HCT116 (cell line): ENCODE measurements around the gene GNG7.

Experiments used
- CEBPB ChIP-seq: IDR thresholded peaks from 2 replicates; pipeline ENCODE4 v1.6.1; 2012; ENCODE audit warnings: low read depth
- RAD21 ChIP-seq: IDR thresholded peaks from 2 replicates; pipeline ENCODE4 v1.6.1; 2012; ENCODE audit warnings: low read depth, mild to moderate bottlenecking
- SIN3A ChIP-seq: IDR thresholded peaks from 2 replicates; pipeline ENCODE4 v1.6.1; 2012; ENCODE audit warnings: low read depth
- ZNF274 ChIP-seq: fragments of 200-500 bp; sonication (Bioruptor generic); IDR thresholded peaks from 2 replicates; pipeline ENCODE4 v1.6.1; 2014; ENCODE audit warnings: mild to moderate bottlenecking, low read depth, low read length, inconsistent platforms
- TF ChIP-seq, protein P1 (sequence below), 3 experiments: fragments of 200-600 bp in 1 of 3; sonication (generic) in 1 of 3; IDR thresholded peaks in 2 of 3; conservative IDR thresholded peaks in 1 of 3; 2 replicates each; pipeline ENCODE4 v1.5.1; 2012 to 2017; ENCODE audit warnings: low read depth in 2 of 3, low read length in 2 of 3, antibody characterized with exemption in 1 of 3, borderline replicate concordance in 1 of 3, control low read depth in 1 of 3, mild to moderate bottlenecking in 1 of 3, mixed read lengths in 1 of 3, mixed run types in 1 of 3, moderate library complexity in 1 of 3; ENCODE audit not compliant: insufficient read depth in 1 of 3

- TF ChIP-seq, protein P1, sequence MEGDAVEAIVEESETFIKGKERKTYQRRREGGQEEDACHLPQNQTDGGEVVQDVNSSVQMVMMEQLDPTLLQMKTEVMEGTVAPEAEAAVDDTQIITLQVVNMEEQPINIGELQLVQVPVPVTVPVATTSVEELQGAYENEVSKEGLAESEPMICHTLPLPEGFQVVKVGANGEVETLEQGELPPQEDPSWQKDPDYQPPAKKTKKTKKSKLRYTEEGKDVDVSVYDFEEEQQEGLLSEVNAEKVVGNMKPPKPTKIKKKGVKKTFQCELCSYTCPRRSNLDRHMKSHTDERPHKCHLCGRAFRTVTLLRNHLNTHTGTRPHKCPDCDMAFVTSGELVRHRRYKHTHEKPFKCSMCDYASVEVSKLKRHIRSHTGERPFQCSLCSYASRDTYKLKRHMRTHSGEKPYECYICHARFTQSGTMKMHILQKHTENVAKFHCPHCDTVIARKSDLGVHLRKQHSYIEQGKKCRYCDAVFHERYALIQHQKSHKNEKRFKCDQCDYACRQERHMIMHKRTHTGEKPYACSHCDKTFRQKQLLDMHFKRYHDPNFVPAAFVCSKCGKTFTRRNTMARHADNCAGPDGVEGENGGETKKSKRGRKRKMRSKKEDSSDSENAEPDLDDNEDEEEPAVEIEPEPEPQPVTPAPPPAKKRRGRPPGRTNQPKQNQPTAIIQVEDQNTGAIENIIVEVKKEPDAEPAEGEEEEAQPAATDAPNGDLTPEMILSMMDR (IDR thresholded peaks at IDR 0.05 in 2 of 3, conservative IDR thresholded peaks at IDR 0.05 in 1 of 3; ENCODE audit: borderline replicate concordance in 1 of 3, insufficient read depth in 1 of 3, low read depth in 2 of 3, low read length in 2 of 3) = no peak
- TF ChIP-seq CEBPB = no peak
- no peak for TF ChIP-seq ZNF274
- TF ChIP-seq RAD21 = no peak
- TF ChIP-seq SIN3A = no peak
These were observed 213.4 kb downstream of the GNG7 start for GRCh38 chr19:2488942-2489731.
